K562 (cell line): ENCODE measurements around the gene REEP6. TPM values are rescaled to one million over a fixed set of nuclear protein-coding genes. Genes with fewer than 3 reads are reported as not detected.

Experiments
- ATF7 ChIP-seq: fragments of 450-650 bp; IDR thresholded peaks from 2 replicates; pipeline ENCODE4 v1.7.1; 2014; ENCODE audit warnings: mild to moderate bottlenecking, moderate library complexity
- BHLHE40 ChIP-seq: IDR thresholded peaks from 2 replicates; pipeline ENCODE4 v1.6.1; 2011; ENCODE audit warnings: low read length, improper control_type of control experiment
- ETS1 ChIP-seq: conservative IDR thresholded peaks from 2 replicates; pipeline ENCODE4 v1.6.1; 2011; ENCODE audit warnings: low read depth, mild to moderate bottlenecking, low read length; ENCODE audit not compliant: control insufficient read depth
- FOXO4 ChIP-seq: fragments of 450-650 bp; formaldehyde crosslinking; IDR thresholded peaks from 2 replicates; pipeline ENCODE4 v1.4.0; 2020; ENCODE audit warnings: mild to moderate bottlenecking, moderate library complexity
- HMG20A ChIP-seq: fragments of 450-650 bp; formaldehyde crosslinking; conservative IDR thresholded peaks from 2 replicates; pipeline ENCODE4 v1.4.0; 2020; ENCODE audit warnings: mild to moderate bottlenecking, mixed read lengths
- LEF1 ChIP-seq: fragments of 450-650 bp; IDR thresholded peaks from 2 replicates; pipeline ENCODE4 v1.6.1; 2016; ENCODE audit warnings: mild to moderate bottlenecking
- NBN ChIP-seq: fragments of 450-650 bp; IDR thresholded peaks from 2 replicates; pipeline ENCODE4 v1.6.1; 2016; ENCODE audit warnings: low read depth, mild to moderate bottlenecking
- PHB ChIP-seq: fragments of 250-450 bp; sonication (Bioruptor Pico); IDR thresholded peaks from 2 replicates; pipeline ENCODE4 v1.5.0; 2021
- RAD21 ChIP-seq, 2 experiments: fragments of 250-450 bp in 1 of 2; fragments of 450-650 bp in 1 of 2; sonication (Bioruptor Pico) in 1 of 2; formaldehyde crosslinking in 1 of 2; IDR thresholded peaks in 1 of 2; conservative IDR thresholded peaks in 1 of 2; 2 replicates each; pipeline versions ENCODE4 v1.4.0 to v1.8.0; 2020 to 2022; ENCODE audit warnings: mild to moderate bottlenecking in 2 of 2, moderate library complexity in 1 of 2
- RBFOX2 ChIP-seq: fragments of 200-400 bp; formaldehyde crosslinking; IDR thresholded peaks from 2 replicates; pipeline ENCODE4 v1.6.1; 2017; ENCODE audit warnings: low read depth, mild to moderate bottlenecking, low read length, moderate library complexity
- RBM25 ChIP-seq: fragments of 200-400 bp; formaldehyde crosslinking; IDR thresholded peaks from 2 replicates; pipeline ENCODE4 v1.6.1; 2018; ENCODE audit warnings: low read length, low read depth, moderate library complexity; ENCODE audit not compliant: severe bottlenecking
- SNIP1 ChIP-seq: fragments of 450-650 bp; IDR thresholded peaks from 2 replicates; pipeline ENCODE4 v1.7.1; 2017; ENCODE audit warnings: low read depth, mild to moderate bottlenecking
- SRSF7 ChIP-seq: fragments of 200-400 bp; formaldehyde crosslinking; optimal IDR thresholded peaks from 2 replicates; pipeline ENCODE3; 2017; ENCODE audit warnings: mild to moderate bottlenecking, low read depth, low read length
- TRIM28 ChIP-seq: fragments of 450-650 bp; IDR thresholded peaks from 2 replicates; pipeline ENCODE4 v1.6.1; 2017
- U2AF2 ChIP-seq: fragments of 200-400 bp; formaldehyde crosslinking; optimal IDR thresholded peaks from 2 replicates; pipeline ENCODE3; 2017; ENCODE audit warnings: low read depth, mild to moderate bottlenecking, low read length
- ZNF217 ChIP-seq: sonication (generic); formaldehyde crosslinking; IDR thresholded peaks from 2 replicates; pipeline ENCODE4 v1.8.0; 2022; ENCODE audit warnings: mild to moderate bottlenecking, missing genetic modification reagents
- ZNF57 ChIP-seq: fragments of 450-650 bp; formaldehyde crosslinking; IDR thresholded peaks from 2 replicates; pipeline ENCODE4 v1.4.0; 2020; ENCODE audit warnings: mild to moderate bottlenecking, moderate library complexity
- polyA plus RNA-seq, 8 experiments: library from polyadenylated mRNA; depleted of rRNA in 4 of 8; stranded (reverse) in 5 of 8; unstranded in 3 of 8; fragments of >200 nt; fragmentation: Nextera tagmentation in 2 of 8; fragmentation: Illumina TruSeq in 1 of 8; extraction: Ambion mirVana in 2 of 8; extraction: Trizol in 1 of 8; gene quantifications; 2 replicates each; pipeline versions ENCODE4 v1.2.1 to v1.2.3, GENCODE V29; 2011 to 2014; ENCODE audit warnings: inconsistent platforms in 1 of 8, missing spikeins in 1 of 8
- total RNA-seq, 7 experiments: library from RNA; depleted of rRNA in 6 of 7; stranded (reverse); fragments of >200 nt in 6 of 7; fragmentation: Illumina TruSeq in 2 of 7; extraction: Trizol in 2 of 7; gene quantifications; 2 replicates each; pipeline versions ENCODE4 v1.2.1 to v1.2.3, GENCODE V29; 2011 to 2021; ENCODE audit warnings: low replicate concordance in 1 of 7
- TF ChIP-seq, protein P1 (sequence below): sonication (generic); formaldehyde crosslinking; IDR thresholded peaks from 2 replicates; pipeline ENCODE4 v1.8.0; 2023; ENCODE audit warnings: mild to moderate bottlenecking, missing genetic modification reagents
- TF ChIP-seq, protein P2 (sequence below): sonication (generic); formaldehyde crosslinking; IDR thresholded peaks from 2 replicates; pipeline ENCODE4 v1.8.1; 2023; ENCODE audit warnings: mild to moderate bottlenecking, missing genetic modification reagents

Gene REEP6
- total and polyA plus RNA-seq, 9 of the 15 experiments (the other 6 are each of a cell fraction or from before 2014, with no cell fraction given): 1.2 to 64.2 (median 12.7) TPM

DNA sequence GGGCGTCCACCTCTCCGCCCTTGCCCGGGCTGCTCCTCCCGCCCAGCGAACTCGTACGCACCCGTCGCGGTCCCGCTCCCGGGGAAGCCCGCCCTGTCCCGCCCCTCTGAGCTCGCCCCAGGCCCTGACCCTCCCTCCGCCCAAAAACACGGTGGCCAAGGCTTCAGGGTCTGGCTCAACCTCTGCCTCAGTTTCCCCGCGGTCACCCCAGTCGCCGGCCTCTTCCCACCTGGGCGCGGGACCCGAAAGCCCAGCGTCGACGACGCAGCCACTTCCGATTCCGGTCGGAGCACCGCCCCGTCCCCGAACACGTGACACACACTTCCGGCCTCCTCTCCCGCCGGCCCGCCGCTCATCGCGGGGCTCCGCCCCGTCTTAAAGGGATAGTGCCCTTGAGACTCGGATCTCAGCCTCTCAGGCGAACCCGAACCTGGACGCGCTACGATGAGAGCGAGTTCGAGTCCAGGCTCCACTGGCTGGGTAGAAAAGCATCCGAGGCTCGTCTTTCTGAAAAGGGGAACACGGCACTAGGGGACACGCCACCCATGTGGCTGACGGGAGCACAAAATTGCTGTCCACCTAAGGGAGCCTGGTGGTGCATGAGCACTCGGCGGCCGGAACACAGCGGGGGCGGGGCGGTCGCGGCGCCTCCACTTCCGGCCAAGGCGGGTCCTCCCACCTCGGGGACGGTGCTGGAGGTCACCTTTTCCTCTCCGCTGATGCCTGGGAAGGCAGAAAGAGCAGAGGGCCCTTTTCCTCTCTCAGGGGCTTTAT lies 11.9 kb upstream of the REEP6 start, which contains the start of gene C19orf25 (continued):
- no peak for TF ChIP-seq FOXO4
- no peak for TF ChIP-seq ZNF217 (CRISPR knock-in tag)
- TF ChIP-seq TRIM28: 0 out of 2 replicates have a peak, but pooled peaks have one; percentile 61
- TF ChIP-seq RBM25: no peak
- TF ChIP-seq, protein P1, sequence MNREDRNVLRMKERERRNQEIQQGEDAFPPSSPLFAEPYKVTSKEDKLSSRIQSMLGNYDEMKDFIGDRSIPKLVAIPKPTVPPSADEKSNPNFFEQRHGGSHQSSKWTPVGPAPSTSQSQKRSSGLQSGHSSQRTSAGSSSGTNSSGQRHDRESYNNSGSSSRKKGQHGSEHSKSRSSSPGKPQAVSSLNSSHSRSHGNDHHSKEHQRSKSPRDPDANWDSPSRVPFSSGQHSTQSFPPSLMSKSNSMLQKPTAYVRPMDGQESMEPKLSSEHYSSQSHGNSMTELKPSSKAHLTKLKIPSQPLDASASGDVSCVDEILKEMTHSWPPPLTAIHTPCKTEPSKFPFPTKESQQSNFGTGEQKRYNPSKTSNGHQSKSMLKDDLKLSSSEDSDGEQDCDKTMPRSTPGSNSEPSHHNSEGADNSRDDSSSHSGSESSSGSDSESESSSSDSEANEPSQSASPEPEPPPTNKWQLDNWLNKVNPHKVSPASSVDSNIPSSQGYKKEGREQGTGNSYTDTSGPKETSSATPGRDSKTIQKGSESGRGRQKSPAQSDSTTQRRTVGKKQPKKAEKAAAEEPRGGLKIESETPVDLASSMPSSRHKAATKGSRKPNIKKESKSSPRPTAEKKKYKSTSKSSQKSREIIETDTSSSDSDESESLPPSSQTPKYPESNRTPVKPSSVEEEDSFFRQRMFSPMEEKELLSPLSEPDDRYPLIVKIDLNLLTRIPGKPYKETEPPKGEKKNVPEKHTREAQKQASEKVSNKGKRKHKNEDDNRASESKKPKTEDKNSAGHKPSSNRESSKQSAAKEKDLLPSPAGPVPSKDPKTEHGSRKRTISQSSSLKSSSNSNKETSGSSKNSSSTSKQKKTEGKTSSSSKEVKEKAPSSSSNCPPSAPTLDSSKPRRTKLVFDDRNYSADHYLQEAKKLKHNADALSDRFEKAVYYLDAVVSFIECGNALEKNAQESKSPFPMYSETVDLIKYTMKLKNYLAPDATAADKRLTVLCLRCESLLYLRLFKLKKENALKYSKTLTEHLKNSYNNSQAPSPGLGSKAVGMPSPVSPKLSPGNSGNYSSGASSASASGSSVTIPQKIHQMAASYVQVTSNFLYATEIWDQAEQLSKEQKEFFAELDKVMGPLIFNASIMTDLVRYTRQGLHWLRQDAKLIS (CRISPR knock-in tag): no peak
- TF ChIP-seq ATF7: peak; percentile 81
- TF ChIP-seq ZNF57: no peak
- no peak for TF ChIP-seq SNIP1
- peak; percentile 23; the same call in 1 of the 2 replicates for TF ChIP-seq BHLHE40
- TF ChIP-seq ETS1: peak; percentile 42; the same call in 1 of the 2 replicates
- no peak for TF ChIP-seq HMG20A
- TF ChIP-seq LEF1: peak; percentile 53; the same call in 1 of the 2 replicates
- peak; percentile 89 for TF ChIP-seq RBFOX2
- TF ChIP-seq PHB (CRISPR knock-in tag): 0 out of 2 replicates have a peak, but pooled peaks have one; percentile 60
- peak; percentile 81; the same call in 1 of the 2 replicates for TF ChIP-seq NBN
- TF ChIP-seq U2AF2: no peak
- TF ChIP-seq, protein P2, sequence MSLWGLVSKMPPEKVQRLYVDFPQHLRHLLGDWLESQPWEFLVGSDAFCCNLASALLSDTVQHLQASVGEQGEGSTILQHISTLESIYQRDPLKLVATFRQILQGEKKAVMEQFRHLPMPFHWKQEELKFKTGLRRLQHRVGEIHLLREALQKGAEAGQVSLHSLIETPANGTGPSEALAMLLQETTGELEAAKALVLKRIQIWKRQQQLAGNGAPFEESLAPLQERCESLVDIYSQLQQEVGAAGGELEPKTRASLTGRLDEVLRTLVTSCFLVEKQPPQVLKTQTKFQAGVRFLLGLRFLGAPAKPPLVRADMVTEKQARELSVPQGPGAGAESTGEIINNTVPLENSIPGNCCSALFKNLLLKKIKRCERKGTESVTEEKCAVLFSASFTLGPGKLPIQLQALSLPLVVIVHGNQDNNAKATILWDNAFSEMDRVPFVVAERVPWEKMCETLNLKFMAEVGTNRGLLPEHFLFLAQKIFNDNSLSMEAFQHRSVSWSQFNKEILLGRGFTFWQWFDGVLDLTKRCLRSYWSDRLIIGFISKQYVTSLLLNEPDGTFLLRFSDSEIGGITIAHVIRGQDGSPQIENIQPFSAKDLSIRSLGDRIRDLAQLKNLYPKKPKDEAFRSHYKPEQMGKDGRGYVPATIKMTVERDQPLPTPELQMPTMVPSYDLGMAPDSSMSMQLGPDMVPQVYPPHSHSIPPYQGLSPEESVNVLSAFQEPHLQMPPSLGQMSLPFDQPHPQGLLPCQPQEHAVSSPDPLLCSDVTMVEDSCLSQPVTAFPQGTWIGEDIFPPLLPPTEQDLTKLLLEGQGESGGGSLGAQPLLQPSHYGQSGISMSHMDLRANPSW (CRISPR knock-in tag): 0 out of 2 replicates have a peak, but pooled peaks have one; percentile 79
- no peak for TF ChIP-seq SRSF7
- 0 out of 4 replicates have a peak, but pooled peaks of 1 of the 2 experiments have one; percentile 15 for TF ChIP-seq RAD21 (CRISPR knock-in tag; conservative IDR thresholded peaks at IDR 0.05 in 1 of 2, IDR thresholded peaks at IDR 0.05 in 1 of 2)
